ENCODE measurements around the gene ANGPTL5.

DNA sequence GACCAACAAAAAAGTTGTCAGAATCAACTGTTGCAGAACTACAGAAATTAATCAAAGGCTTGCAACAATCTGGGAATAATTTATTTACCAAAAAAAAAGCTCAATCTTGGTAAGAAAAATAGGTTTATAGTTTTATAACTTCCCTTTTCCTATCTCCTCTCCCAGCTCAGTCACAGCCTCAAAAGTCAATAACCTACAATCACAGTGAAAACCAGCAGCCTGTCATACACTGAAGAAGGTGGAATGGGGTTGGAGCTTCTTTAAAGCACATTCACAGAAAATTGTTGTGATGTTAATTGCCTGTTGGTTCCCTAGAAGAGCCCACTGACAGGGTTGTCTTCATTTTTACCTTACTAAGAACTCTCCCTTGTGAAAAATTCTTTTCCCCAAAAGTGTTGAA is 52.2 kb downstream of the ANGPTL5 start:
- TF ChIP-seq POLR2A (IDR thresholded peaks at IDR 0.05; ENCODE audit: low read length), result no peak
- no peak for TF ChIP-seq GATA1 (IDR thresholded peaks at IDR 0.05; ENCODE audit: low read depth, low read length)

Data from erythroblast (primary cell).